Liver (tissue), 3 donors: ENCODE data around the gene MAP3K13.

ENCODE experiments used
- CTCF ChIP-seq: fragments of 150-350 bp; IDR thresholded peaks from 2 replicates; pipeline ENCODE4 v1.5.1; 2017; ENCODE audit warnings: improper control_type of control experiment, low read depth, low read length; ENCODE audit not compliant: missing input control
- EGR1 ChIP-seq, 2 donors: IDR thresholded peaks; 2 replicates each; pipeline ENCODE4 v1.6.1; 2016 to 2018; ENCODE audit warnings: antibody characterized with exemption in 2 of 2, low read depth in 2 of 2
- RAD21 ChIP-seq, 2 donors: IDR thresholded peaks; 2 replicates each; pipeline ENCODE4 v1.6.1; 2016; ENCODE audit warnings: antibody characterized with exemption in 2 of 2, mild to moderate bottlenecking in 2 of 2
- SP1 ChIP-seq: IDR thresholded peaks from 2 replicates; pipeline ENCODE4 v1.6.1; 2018; ENCODE audit warnings: antibody characterized with exemption, mild to moderate bottlenecking
- TAF1 ChIP-seq: conservative IDR thresholded peaks from 2 replicates; pipeline ENCODE4 v1.6.1; 2016; ENCODE audit warnings: antibody characterized with exemption, mild to moderate bottlenecking
- YY1 ChIP-seq: IDR thresholded peaks from 2 replicates; pipeline ENCODE4 v1.6.1; 2016; ENCODE audit warnings: antibody characterized with exemption, mild to moderate bottlenecking
- TF ChIP-seq, protein P1 (sequence below): IDR thresholded peaks from 2 replicates; pipeline ENCODE4 v1.6.1; 2016; ENCODE audit warnings: antibody characterized with exemption, mild to moderate bottlenecking
- TF ChIP-seq, protein P2 (sequence below): IDR thresholded peaks from 2 replicates; pipeline ENCODE4 v1.6.1; 2016; ENCODE audit warnings: antibody characterized with exemption
- donor health status: healthy.
- donor health status: healthy.

GRCh38 chr3:185508335-185508991, 145.5 kb downstream of the MAP3K13 start:
- TF ChIP-seq CTCF (no peak), YY1 (no peak), RAD21 (IDR thresholded peaks at IDR 0.05) (no peak), TAF1 (no peak), EGR1 (IDR thresholded peaks at IDR 0.05; ENCODE audit: low read depth in 2 of 2) (no peak), SP1 (no peak)
- TF ChIP-seq, protein P1, sequence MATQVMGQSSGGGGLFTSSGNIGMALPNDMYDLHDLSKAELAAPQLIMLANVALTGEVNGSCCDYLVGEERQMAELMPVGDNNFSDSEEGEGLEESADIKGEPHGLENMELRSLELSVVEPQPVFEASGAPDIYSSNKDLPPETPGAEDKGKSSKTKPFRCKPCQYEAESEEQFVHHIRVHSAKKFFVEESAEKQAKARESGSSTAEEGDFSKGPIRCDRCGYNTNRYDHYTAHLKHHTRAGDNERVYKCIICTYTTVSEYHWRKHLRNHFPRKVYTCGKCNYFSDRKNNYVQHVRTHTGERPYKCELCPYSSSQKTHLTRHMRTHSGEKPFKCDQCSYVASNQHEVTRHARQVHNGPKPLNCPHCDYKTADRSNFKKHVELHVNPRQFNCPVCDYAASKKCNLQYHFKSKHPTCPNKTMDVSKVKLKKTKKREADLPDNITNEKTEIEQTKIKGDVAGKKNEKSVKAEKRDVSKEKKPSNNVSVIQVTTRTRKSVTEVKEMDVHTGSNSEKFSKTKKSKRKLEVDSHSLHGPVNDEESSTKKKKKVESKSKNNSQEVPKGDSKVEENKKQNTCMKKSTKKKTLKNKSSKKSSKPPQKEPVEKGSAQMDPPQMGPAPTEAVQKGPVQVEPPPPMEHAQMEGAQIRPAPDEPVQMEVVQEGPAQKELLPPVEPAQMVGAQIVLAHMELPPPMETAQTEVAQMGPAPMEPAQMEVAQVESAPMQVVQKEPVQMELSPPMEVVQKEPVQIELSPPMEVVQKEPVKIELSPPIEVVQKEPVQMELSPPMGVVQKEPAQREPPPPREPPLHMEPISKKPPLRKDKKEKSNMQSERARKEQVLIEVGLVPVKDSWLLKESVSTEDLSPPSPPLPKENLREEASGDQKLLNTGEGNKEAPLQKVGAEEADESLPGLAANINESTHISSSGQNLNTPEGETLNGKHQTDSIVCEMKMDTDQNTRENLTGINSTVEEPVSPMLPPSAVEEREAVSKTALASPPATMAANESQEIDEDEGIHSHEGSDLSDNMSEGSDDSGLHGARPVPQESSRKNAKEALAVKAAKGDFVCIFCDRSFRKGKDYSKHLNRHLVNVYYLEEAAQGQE: no peak
- TF ChIP-seq, protein P2, sequence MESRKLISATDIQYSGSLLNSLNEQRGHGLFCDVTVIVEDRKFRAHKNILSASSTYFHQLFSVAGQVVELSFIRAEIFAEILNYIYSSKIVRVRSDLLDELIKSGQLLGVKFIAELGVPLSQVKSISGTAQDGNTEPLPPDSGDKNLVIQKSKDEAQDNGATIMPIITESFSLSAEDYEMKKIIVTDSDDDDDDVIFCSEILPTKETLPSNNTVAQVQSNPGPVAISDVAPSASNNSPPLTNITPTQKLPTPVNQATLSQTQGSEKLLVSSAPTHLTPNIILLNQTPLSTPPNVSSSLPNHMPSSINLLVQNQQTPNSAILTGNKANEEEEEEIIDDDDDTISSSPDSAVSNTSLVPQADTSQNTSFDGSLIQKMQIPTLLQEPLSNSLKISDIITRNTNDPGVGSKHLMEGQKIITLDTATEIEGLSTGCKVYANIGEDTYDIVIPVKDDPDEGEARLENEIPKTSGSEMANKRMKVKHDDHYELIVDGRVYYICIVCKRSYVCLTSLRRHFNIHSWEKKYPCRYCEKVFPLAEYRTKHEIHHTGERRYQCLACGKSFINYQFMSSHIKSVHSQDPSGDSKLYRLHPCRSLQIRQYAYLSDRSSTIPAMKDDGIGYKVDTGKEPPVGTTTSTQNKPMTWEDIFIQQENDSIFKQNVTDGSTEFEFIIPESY: no peak
